Suppressor macrophage (primary cell): Measurements from ENCODE around the gene CYP27C1.
A peak's percentile ranks its signal among the peaks of the same experiment; 100 is the strongest.

Experiments used
- DNase-seq, 4 experiments: peaks; one replicate each; pipeline ENCODE4 v3.0.0-alpha.2; 2020 to 2022

Gene CYP27C1

DNA sequence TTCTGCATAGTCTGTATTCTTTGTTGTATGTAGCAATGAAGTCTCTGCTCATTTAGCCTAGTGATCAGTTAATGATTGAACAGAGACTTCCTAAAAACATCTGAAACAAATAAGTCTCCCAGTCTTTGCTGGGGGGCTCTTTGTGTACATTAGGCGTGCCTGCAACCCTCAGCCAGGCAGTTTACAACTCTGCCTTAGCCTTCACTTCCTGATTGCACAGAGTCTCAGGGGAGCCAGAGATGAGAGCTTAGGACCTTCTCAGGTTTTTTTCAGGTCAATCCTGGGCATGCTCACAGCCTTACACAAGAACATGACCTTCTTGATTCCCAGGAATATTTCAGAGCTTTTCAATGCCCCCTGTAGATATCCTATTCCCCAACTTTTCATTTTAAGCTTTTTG, 69.1 kb downstream of the CYP27C1 start:
- DNase-seq, result no peak

- DNase-seq, result no peak
Measured at GRCh38 chr2:127149384-127149783, 70.7 kb downstream of the CYP27C1 start.

DNA sequence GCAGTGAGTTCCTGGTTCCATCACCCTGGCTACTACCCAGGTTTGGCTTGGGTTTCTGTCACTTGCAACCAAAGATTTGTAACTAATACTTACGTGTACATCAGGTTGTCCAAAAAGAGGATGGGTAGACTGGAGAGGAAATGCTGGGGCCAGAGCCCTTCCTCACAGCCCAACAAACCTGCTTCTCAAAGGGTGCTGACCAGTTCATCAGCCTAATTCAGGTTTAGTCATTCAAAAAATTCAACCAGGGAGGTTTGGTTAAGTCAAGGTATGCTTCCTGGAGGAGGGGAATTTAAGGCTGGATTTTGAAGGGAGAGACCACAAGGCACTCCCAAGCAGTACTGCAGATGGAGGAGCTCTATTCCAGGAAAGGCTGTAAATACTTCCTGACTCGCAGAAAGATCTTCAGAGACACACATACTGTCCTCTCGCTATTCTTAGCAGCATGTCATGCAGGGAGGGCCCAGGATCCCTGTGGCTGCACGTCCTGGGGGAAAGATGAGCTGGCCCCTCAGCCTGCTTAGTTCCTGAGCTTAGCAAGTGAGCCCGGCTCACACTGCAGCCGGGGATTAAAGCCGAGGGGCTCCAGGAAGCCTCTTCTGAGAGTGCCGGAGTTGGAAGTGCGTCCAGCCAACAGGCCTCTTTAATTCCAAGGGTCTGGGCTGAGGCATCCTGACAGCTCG, 73.1 kb downstream of the CYP27C1 start:
- DNase-seq, result no peak

GRCh38 chr2:127146071-127146725, 73.9 kb downstream of the CYP27C1 start:
- no peak for DNase-seq

DNA sequence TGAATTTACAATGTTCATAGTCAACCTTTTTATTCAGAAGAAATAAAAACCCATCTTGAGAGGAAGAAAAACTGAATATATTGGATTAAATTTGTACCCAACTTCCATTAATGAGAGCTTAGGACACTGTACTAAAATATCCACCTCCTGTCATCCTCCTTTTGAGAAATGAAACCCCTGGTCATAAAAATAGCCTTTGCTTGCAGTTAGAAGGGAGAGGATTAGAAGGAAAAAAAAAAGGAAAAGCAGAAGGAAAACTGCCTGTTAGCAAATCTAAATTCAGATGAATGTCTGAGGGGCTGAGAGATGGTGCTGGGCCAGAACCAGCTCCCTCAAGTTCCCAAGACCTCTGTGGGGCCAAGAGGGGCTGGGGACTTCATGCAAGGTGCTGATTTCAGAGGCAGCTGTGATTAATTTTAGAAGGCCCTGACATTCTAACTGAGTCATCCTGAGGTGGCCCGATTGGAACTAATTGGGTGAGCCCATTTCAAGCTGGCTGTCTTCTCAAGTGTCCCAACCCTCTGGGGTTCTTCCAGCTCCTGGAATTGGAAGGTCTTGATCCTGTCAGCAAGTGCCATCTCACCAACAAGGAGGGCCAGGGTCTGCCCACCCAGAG, 74.7 kb downstream of the CYP27C1 start:
- DNase-seq, result peak in 3 of 4 experiments; percentile 14 to 55 (median 40)

GRCh38 chr2:127143841-127144782, 76.0 kb downstream of the CYP27C1 start:
- peak in 3 of 4 experiments; percentile 21 to 35 (median 34) for DNase-seq

- DNase-seq, result no peak
Measured at GRCh38 chr2:127142663-127143630, 77.2 kb downstream of the CYP27C1 start.

- DNase-seq, result no peak
Measured at GRCh38 chr2:127140538-127140937, 79.6 kb downstream of the CYP27C1 start.

GRCh38 chr2:127139766-127140165, 80.3 kb downstream of the CYP27C1 start:
- no peak for DNase-seq

DNA sequence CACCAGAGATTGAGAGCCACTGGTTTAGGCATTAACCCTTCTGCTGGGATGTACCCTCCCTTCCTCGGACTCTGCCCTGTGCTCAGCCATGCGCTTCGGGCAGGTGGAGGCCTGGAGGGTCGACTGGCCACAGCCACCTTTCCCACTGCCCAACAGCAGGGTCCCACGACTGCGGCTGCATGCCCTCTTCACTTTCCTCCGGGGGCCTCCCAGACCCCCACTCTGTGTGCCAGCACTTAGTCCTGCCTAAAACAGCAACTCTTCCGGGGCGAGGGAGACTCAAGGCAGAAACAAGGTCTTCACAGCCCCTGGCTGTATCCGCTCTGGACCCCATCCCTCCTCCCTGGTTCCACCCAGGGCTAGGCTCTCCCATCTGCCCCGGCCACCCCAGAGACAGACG, 81.8 kb downstream of the CYP27C1 start:
- no peak for DNase-seq

DNA sequence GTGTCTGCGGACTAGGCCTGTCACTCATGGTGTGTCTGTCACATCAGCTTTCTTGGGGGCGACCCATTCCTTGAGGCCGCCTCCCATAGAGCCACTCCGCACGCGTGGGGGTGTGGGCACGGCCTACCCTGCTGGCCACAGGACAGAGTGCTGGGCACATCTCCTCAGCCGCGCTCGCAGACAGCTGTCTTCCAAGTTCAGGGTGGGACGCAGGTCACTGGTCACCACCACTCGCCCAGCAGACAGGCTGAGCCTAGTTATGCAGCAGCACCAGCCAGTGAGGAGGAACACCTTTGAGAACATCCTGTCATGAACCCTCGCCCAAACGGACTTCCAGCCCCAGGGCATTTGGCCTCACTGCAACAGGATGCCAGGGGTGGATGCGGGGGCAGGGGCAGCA, 82.4 kb downstream of the CYP27C1 start:
- no peak for DNase-seq

GRCh38 chr2:127137225-127137624, 82.9 kb downstream of the CYP27C1 start:
- no peak for DNase-seq

DNA sequence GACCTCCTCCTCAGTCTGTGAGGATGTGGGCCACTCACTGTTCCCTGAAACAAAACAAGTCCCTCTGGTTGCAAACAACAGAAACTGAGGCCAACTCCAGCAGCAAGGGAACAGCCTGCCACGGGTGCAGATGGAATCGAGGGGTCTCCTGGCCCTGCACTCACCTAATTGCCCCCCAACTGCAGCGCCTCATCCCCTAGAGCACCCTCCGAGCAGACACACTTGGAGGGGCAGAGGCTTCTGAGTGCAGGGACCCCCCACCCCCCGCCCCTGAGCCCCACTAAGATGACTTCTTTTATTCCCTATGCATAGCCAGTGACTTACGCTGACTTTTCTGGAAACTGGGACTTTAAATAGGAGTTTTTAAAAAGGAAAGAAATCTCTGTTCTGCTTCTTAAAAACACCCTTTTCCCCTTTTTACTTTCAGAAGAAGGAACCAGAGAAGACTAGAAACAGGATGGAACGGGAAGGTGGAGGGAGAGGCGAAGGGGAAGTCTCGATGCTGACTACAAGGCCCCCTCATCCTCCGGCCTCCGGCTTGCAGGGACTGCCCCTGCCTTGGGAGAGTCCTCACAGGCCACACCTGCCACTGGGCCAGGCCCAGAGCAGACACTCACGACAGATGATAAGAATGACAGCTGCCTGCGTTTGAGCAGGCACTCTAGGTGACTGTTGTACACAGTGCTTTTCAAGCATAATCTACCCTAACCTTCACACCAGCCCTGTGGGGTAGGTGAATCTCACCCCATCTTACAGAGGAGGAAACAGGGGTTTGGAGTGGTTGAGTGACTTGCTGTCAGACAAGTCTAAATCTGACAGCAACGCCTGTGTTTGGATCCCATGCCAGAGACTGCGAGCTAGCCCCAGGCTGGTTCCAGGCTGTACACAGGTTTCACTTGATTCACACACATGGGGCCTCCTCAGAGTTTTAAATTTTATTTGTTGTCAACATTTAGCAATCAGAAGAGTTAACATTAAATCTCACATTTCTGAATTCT, 85.0 kb downstream of the CYP27C1 start:
- DNase-seq, result peak; percentile 79 to 90 (median 88)

DNA sequence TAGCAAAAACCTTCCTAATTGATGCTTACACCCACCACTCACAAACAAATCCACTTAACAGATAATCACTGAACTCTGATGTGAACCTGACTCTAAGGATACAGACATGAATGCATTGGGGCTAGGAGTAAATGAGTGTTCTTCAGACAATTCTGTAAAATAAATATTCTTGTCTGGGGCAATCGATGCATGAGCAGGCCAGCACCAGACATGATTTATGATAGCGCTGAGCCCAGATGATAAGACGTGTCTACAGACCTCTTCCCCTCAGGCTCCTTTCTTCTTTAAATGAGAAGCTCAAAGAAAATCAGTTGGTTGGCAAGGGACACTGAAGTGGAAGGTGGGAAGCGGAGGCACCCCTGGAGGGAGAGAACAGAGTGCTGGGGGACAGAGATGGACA, 85.9 kb downstream of the CYP27C1 start:
- no peak for DNase-seq
